Measurements from ENCODE around the gene TRPT1. TPM values are rescaled to one million over a fixed set of nuclear protein-coding genes. Genes with fewer than 3 reads are reported as not detected.

The TRPT1 gene
- total RNA-seq, 2 donors from 2014 or later, result 45.6 to 60.4 TPM

- Histone ChIP-seq H3K4me3 (ENCODE audit: low read length) (peak overlapping the region; percentile 85), H3K9me3 (ENCODE audit: control insufficient read depth, low read length) (no peaks in the 10 kb centered on the region), H3K4me1 (ENCODE audit: control insufficient read depth, insufficient read depth, low read length) (peaks cover 4% of the 10 kb centered on the region), H3K27me3 (ENCODE audit: control insufficient read depth, insufficient read depth, low read length, poor library complexity, severe bottlenecking) (no peaks in the 10 kb centered on the region), H3K9ac (ENCODE audit: extremely low read depth, low read length, poor library complexity, severe bottlenecking) (peak overlapping the region; percentile 30), H3K27ac (ENCODE audit: low read depth, low read length) (peak overlapping the region; percentile 74), H3K36me3 (ENCODE audit: control insufficient read depth, insufficient read depth, low read length) (no peaks in the 10 kb centered on the region)
- TF ChIP-seq CTCF (conservative IDR thresholded peaks at IDR 0.05), result no peak
- H3K27ac Mint-ChIP-seq, result peak overlapping the region; percentile 77
- peaks cover 13% of the 10 kb centered on the region for H3K4me1 Mint-ChIP-seq
- H3K27me3 Mint-ChIP-seq (ENCODE audit: insufficient read depth), result peaks cover 6% of the 10 kb centered on the region
- H3K4me3 Mint-ChIP-seq, result peak overlapping the region; percentile 72
- H3K9me3 Mint-ChIP-seq, result no peaks in the 10 kb centered on the region
- H3K36me3 Mint-ChIP-seq (ENCODE audit: low read depth), result no peaks in the 10 kb centered on the region
- DNase-seq, result no peak
- 61 to 77% methylated on average over 12 to 13 of the region's 13 CpGs for WGBS, 2 experiments (ENCODE audit: insufficient coverage in 1 of 2, insufficient read length in 1 of 2)
Measured at GRCh38 chr11:64229744-64230170, 3.8 kb upstream of the TRPT1 start.

- Histone ChIP-seq H3K9me3 (ENCODE audit: control insufficient read depth, low read length) (no peaks in the 10 kb centered on the region), H3K36me3 (ENCODE audit: control insufficient read depth, insufficient read depth, low read length) (no peaks in the 10 kb centered on the region), H3K27ac (ENCODE audit: low read depth, low read length) (peak overlapping the region; percentile 74), H3K4me1 (ENCODE audit: control insufficient read depth, insufficient read depth, low read length) (peaks cover 4% of the 10 kb centered on the region), H3K4me3 (ENCODE audit: low read length) (no peak overlapping the region), H3K9ac (ENCODE audit: extremely low read depth, low read length, poor library complexity, severe bottlenecking) (no peak overlapping the region), H3K27me3 (ENCODE audit: control insufficient read depth, insufficient read depth, low read length, poor library complexity, severe bottlenecking) (no peaks in the 10 kb centered on the region)
- H3K4me3 Mint-ChIP-seq, result peak overlapping the region; percentile 72
- WGBS, 2 experiments (ENCODE audit: insufficient coverage in 1 of 2, insufficient read length in 1 of 2), result 89 to 94% methylated on average over 5 to 12 of the region's 12 CpGs
- no peaks in the 10 kb centered on the region for H3K36me3 Mint-ChIP-seq (ENCODE audit: low read depth)
- no peak for TF ChIP-seq CTCF (conservative IDR thresholded peaks at IDR 0.05)
- no peak for DNase-seq
- peaks cover 6% of the 10 kb centered on the region for H3K27me3 Mint-ChIP-seq (ENCODE audit: insufficient read depth)
- H3K9me3 Mint-ChIP-seq, result no peaks in the 10 kb centered on the region
- H3K4me1 Mint-ChIP-seq, result peaks cover 13% of the 10 kb centered on the region
- peak overlapping the region; percentile 64 for H3K27ac Mint-ChIP-seq
Measured at GRCh38 chr11:64229090-64229743, 3.2 kb upstream of the TRPT1 start.

GRCh38 chr11:64227405-64227956 lies 1.5 kb upstream of the TRPT1 start:
- no peak overlapping the region for H3K27ac Mint-ChIP-seq
- H3K27me3 ChIP-seq (ENCODE audit: control insufficient read depth, insufficient read depth, low read length, poor library complexity, severe bottlenecking), result no peaks in the 10 kb centered on the region
- H3K4me1 Mint-ChIP-seq, result peaks cover 13% of the 10 kb centered on the region
- peak overlapping the region; percentile 92 for H3K4me3 ChIP-seq (ENCODE audit: low read length)
- H3K9ac ChIP-seq (ENCODE audit: extremely low read depth, low read length, poor library complexity, severe bottlenecking), result no peak overlapping the region
- H3K27me3 Mint-ChIP-seq (ENCODE audit: insufficient read depth), result peaks cover 5% of the 10 kb centered on the region
- no peak for TF ChIP-seq CTCF (conservative IDR thresholded peaks at IDR 0.05)
- 96% methylated on average over 3 of the region's 3 CpGs; no CpG with 5 or more reads in 1 of the 2 experiments for WGBS, 2 experiments (ENCODE audit: insufficient coverage in 1 of 2, insufficient read length in 1 of 2)
- no peaks in the 10 kb centered on the region for H3K36me3 Mint-ChIP-seq (ENCODE audit: low read depth)
- peak overlapping the region; percentile 74 for H3K4me3 Mint-ChIP-seq
- H3K4me1 ChIP-seq (ENCODE audit: control insufficient read depth, insufficient read depth, low read length), result peaks cover 4% of the 10 kb centered on the region
- H3K36me3 ChIP-seq (ENCODE audit: control insufficient read depth, insufficient read depth, low read length), result no peaks in the 10 kb centered on the region
- no peaks in the 10 kb centered on the region for H3K9me3 Mint-ChIP-seq
- H3K27ac ChIP-seq (ENCODE audit: low read depth, low read length), result no peak overlapping the region
- no peak for DNase-seq
- no peaks in the 10 kb centered on the region for H3K9me3 ChIP-seq (ENCODE audit: control insufficient read depth, low read length)
